Testis (tissue), 2 donors: ENCODE measurements around the gene PPARD.

ENCODE experiments used
- CTCF ChIP-seq, 3 experiments: fragments of 450-650 bp in 2 of 3; fragments of 200-600 bp in 1 of 3; sonication (generic) in 1 of 3; IDR thresholded peaks; one replicate each; pipeline ENCODE4 v1.5.1; 2016 to 2019; ENCODE audit warnings: antibody characterized with exemption in 3 of 3, mild to moderate bottlenecking in 2 of 3, moderate library complexity in 1 of 3
- POLR2A ChIP-seq: fragments of 450-650 bp; IDR thresholded peaks from one replicate; pipeline ENCODE4 v1.6.1; 2017; ENCODE audit warnings: antibody characterized with exemption, mild to moderate bottlenecking, moderate library complexity

- no peak for TF ChIP-seq CTCF (IDR thresholded peaks at IDR 0.05)
- TF ChIP-seq POLR2A, result no peak
These were observed 1.6 kb downstream of the PPARD start for GRCh38 chr6:35343835-35344550.
